Ishikawa (cell line): ENCODE data around the gene TTC16.
A peak's percentile ranks its signal among the peaks of the same experiment; 100 is the strongest.

Source experiments
- CEBPB ChIP-seq: IDR thresholded peaks from 2 replicates; pipeline ENCODE4 v1.6.1; 2012
- CREB1 ChIP-seq: IDR thresholded peaks from 2 replicates; pipeline ENCODE4 v1.6.1; 2012; ENCODE audit warnings: low read depth
- EGR1 ChIP-seq: IDR thresholded peaks from 2 replicates; pipeline ENCODE4 v1.6.1; 2012
- EP300 ChIP-seq: IDR thresholded peaks from 2 replicates; pipeline ENCODE4 v1.6.1; 2012; ENCODE audit warnings: borderline replicate concordance
- FOXM1 ChIP-seq: IDR thresholded peaks from 2 replicates; pipeline ENCODE4 v1.6.1; 2012; ENCODE audit warnings: low read depth, borderline replicate concordance
- NFIC ChIP-seq: IDR thresholded peaks from 2 replicates; pipeline ENCODE4 v1.6.1; 2012
- RAD21 ChIP-seq: IDR thresholded peaks from 2 replicates; pipeline ENCODE4 v1.6.1; 2012; ENCODE audit warnings: low read depth
- TAF1 ChIP-seq: IDR thresholded peaks from 2 replicates; pipeline ENCODE4 v1.6.1; 2012; ENCODE audit warnings: low read depth, mild to moderate bottlenecking
- TCF12 ChIP-seq: IDR thresholded peaks from 2 replicates; pipeline ENCODE4 v1.6.1; 2012; ENCODE audit warnings: low read depth
- YY1 ChIP-seq: IDR thresholded peaks from 2 replicates; pipeline ENCODE4 v1.6.1; 2012; ENCODE audit warnings: low read depth
- ZBTB7A ChIP-seq: IDR thresholded peaks from 2 replicates; pipeline ENCODE4 v1.6.1; 2012; ENCODE audit warnings: low read depth
- TF ChIP-seq, protein P1 (sequence below): IDR thresholded peaks from 2 replicates; pipeline ENCODE4 v1.6.1; 2012; ENCODE audit warnings: low read depth, mild to moderate bottlenecking
- TF ChIP-seq, protein P2 (sequence below): IDR thresholded peaks from 2 replicates; pipeline ENCODE4 v1.6.1; 2012
- TF ChIP-seq, protein P3 (sequence below): IDR thresholded peaks from 2 replicates; pipeline ENCODE4 v1.6.1; 2012

DNA sequence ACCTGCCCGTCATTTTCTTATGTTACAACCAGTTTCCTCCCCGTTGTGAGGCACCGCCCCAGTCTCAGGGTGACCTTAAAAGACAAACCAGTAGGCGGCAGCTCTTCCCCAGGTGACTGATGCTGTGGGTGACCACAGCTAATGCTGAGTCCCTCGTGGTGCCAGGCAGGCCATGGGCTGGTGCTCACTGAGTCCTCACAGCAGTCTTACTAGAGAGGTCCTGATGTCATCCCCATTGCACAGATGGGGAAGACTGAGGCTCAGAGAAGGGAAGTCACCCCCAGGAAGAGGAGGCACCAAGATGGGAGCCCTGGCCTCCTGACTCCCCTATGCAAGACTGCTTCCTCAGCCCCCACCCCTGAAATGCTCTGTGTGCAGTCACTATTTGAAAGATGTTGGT lies 8.1 kb upstream of the TTC16 start:
- TF ChIP-seq, protein P1, sequence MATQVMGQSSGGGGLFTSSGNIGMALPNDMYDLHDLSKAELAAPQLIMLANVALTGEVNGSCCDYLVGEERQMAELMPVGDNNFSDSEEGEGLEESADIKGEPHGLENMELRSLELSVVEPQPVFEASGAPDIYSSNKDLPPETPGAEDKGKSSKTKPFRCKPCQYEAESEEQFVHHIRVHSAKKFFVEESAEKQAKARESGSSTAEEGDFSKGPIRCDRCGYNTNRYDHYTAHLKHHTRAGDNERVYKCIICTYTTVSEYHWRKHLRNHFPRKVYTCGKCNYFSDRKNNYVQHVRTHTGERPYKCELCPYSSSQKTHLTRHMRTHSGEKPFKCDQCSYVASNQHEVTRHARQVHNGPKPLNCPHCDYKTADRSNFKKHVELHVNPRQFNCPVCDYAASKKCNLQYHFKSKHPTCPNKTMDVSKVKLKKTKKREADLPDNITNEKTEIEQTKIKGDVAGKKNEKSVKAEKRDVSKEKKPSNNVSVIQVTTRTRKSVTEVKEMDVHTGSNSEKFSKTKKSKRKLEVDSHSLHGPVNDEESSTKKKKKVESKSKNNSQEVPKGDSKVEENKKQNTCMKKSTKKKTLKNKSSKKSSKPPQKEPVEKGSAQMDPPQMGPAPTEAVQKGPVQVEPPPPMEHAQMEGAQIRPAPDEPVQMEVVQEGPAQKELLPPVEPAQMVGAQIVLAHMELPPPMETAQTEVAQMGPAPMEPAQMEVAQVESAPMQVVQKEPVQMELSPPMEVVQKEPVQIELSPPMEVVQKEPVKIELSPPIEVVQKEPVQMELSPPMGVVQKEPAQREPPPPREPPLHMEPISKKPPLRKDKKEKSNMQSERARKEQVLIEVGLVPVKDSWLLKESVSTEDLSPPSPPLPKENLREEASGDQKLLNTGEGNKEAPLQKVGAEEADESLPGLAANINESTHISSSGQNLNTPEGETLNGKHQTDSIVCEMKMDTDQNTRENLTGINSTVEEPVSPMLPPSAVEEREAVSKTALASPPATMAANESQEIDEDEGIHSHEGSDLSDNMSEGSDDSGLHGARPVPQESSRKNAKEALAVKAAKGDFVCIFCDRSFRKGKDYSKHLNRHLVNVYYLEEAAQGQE, result no peak
- peak; percentile 43; the same call in 1 of the 2 replicates for TF ChIP-seq RAD21
- TF ChIP-seq FOXM1, result no peak
- no peak for TF ChIP-seq EP300
- no peak for TF ChIP-seq NFIC
- TF ChIP-seq, protein P2, sequence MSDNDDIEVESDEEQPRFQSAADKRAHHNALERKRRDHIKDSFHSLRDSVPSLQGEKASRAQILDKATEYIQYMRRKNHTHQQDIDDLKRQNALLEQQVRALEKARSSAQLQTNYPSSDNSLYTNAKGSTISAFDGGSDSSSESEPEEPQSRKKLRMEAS, result no peak
- TF ChIP-seq EGR1, result no peak
- TF ChIP-seq YY1, result no peak
- no peak for TF ChIP-seq TAF1
- TF ChIP-seq ZBTB7A, result no peak
- TF ChIP-seq CREB1, result no peak
- TF ChIP-seq, protein P3, sequence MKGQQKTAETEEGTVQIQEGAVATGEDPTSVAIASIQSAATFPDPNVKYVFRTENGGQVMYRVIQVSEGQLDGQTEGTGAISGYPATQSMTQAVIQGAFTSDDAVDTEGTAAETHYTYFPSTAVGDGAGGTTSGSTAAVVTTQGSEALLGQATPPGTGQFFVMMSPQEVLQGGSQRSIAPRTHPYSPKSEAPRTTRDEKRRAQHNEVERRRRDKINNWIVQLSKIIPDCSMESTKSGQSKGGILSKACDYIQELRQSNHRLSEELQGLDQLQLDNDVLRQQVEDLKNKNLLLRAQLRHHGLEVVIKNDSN, result no peak
- TF ChIP-seq CEBPB, result no peak
- TF ChIP-seq TCF12, result no peak
